K562 (cell line): ENCODE results near the gene ART4. TPM values are rescaled to one million over a fixed set of nuclear protein-coding genes. Genes with fewer than 3 reads are reported as not detected.

Experiments
- ATAC-seq: fragments of 200-7000 bp; cut with Tn5 transposase; 3 replicates; pipeline ENCODE4 v1.9.1; 2020; ENCODE audit warnings: moderate library complexity
- BruUV-seq: library from RNA; stranded (reverse); fragments of 400-500 nt; replicated peaks from 2 replicates; lab custom pipeline; 2021; lab: Mats Ljungman, UMichigan
- CTCF ChIA-PET: fragments of 300-600 bp; formaldehyde crosslinking; extraction: SDS; loops from one replicate; lab custom pipeline; 2021; ENCODE audit warnings: low intra/inter-chr PET ratio; lab: Yijun Ruan, JAX
- POLR2A ChIA-PET: fragments of 300-600, 350-650 bp; sonication (Branson Sonifier 250); formaldehyde crosslinking; extraction: SDS; loops from one replicate; lab custom pipeline; 2021; ENCODE audit warnings: antibody characterized with exemption, inconsistent platforms; lab: Yijun Ruan, JAX
- DNase-seq, 4 experiments: peaks; one replicate each; pipeline versions ENCODE4 v3.0.0 to v3.0.0-alpha.2; 2011 to 2018; ENCODE audit warnings: low spot score in 3 of 4, mixed read lengths in 3 of 4; ENCODE audit errors: extremely low read depth in 1 of 4
- FAIRE-seq: peaks from 2 replicates; lab custom pipeline; 2011; peaks lifted over from hg19 to GRCh38; lab: Jason Lieb, UNC
- H2AFZ ChIP-seq: 2 replicates; pipeline ENCODE4 v1.6.0; 2011; ENCODE audit warnings: low read depth, low read length, control low read depth, inconsistent platforms
- H3K27ac ChIP-seq: fragments of 200-600 bp; 3 replicates; pipeline ENCODE4 v1.8.0; 2011; ENCODE audit warnings: low read depth, mild to moderate bottlenecking, control low read depth, inconsistent platforms, low read length, moderate library complexity, mixed read lengths; ENCODE audit errors: extremely low read depth
- H3K27me3 ChIP-seq, 2 experiments: fragments of 300-600 bp in 1 of 2; 2 replicates in 1 of 2; 3 replicates in 1 of 2; pipeline versions ENCODE4 v1.6.0 to v1.8.0; 2011; ENCODE audit warnings: inconsistent platforms in 2 of 2, low read length in 2 of 2, mild to moderate bottlenecking in 1 of 2, mixed read lengths in 1 of 2, moderate library complexity in 1 of 2; ENCODE audit not compliant: control insufficient read depth in 2 of 2, insufficient read depth in 2 of 2
- H3K36me3 ChIP-seq: fragments of 300-600 bp; 3 replicates; pipeline ENCODE4 v1.8.0; 2011; ENCODE audit warnings: mild to moderate bottlenecking, low read length, inconsistent platforms; ENCODE audit not compliant: control insufficient read depth, insufficient read depth
- H3K4me1 ChIP-seq, 2 experiments: fragments of 200-600 bp in 1 of 2; replicated peaks in 1 of 2; 2 replicates in 1 of 2; 3 replicates in 1 of 2; pipeline versions ENCODE4 v1.5.1 to v1.8.0; 2011; ENCODE audit warnings: inconsistent platforms in 2 of 2, low read length in 2 of 2, mild to moderate bottlenecking in 1 of 2, mixed read lengths in 1 of 2, moderate library complexity in 1 of 2; ENCODE audit not compliant: control insufficient read depth in 2 of 2, insufficient read depth in 2 of 2
- H3K4me2 ChIP-seq: 2 replicates; pipeline ENCODE4 v1.6.1; 2011; ENCODE audit warnings: low read length, control low read depth, inconsistent platforms, mixed read lengths; ENCODE audit not compliant: insufficient read depth
- H3K4me3 ChIP-seq: fragments of 200-600 bp; sonication (generic), shearing (Covaris generic); 2 replicates; pipeline ENCODE4 v1.5.1; 2016; ENCODE audit warnings: control low read depth, inconsistent platforms
- H3K79me2 ChIP-seq: fragments of 200-600 bp; 3 replicates; pipeline ENCODE4 v1.8.0; 2011; ENCODE audit warnings: low read length, inconsistent platforms; ENCODE audit not compliant: control insufficient read depth, insufficient read depth
- H3K9ac ChIP-seq, 2 experiments: 2 replicates each; pipeline versions ENCODE4 v1.6.0 to v1.6.1; 2011; ENCODE audit warnings: low read depth in 2 of 2, low read length in 2 of 2, control low read depth in 1 of 2, inconsistent platforms in 1 of 2, mild to moderate bottlenecking in 1 of 2, mixed read lengths in 1 of 2; ENCODE audit not compliant: insufficient read depth in 1 of 2
- H3K9me1 ChIP-seq: one replicate; pipeline ENCODE4 v1.6.0; 2011; ENCODE audit warnings: inconsistent platforms, mild to moderate bottlenecking, low read length, moderate library complexity; ENCODE audit not compliant: control insufficient read depth, insufficient read depth
- H3K9me3 ChIP-seq: replicated peaks from 2 replicates; pipeline ENCODE4 v1.5.1; 2011; ENCODE audit warnings: low read depth, low read length, inconsistent platforms; ENCODE audit not compliant: control insufficient read depth, insufficient read depth
- H4K20me1 ChIP-seq: replicated peaks from 2 replicates; pipeline ENCODE4 v1.6.1; 2011; ENCODE audit warnings: low read length, inconsistent platforms, mixed read lengths; ENCODE audit not compliant: control insufficient read depth, insufficient read depth
- ESRRB ChIP-seq: fragments of 250-450 bp; sonication (Bioruptor Pico); IDR thresholded peaks from 2 replicates; pipeline ENCODE4 v1.5.0; 2020; ENCODE audit warnings: mild to moderate bottlenecking, moderate library complexity, borderline replicate concordance
- ETS2 ChIP-seq: IDR thresholded peaks from 2 replicates; pipeline ENCODE4 v1.6.1; 2016; ENCODE audit warnings: borderline replicate concordance, missing genetic modification characterization, mild to moderate bottlenecking, moderate library complexity, missing compliant biosample characterization; ENCODE audit not compliant: poor library complexity, severe bottlenecking
- JUN ChIP-seq, 2 experiments: sonication (generic) in 1 of 2; formaldehyde crosslinking in 1 of 2; IDR thresholded peaks; 2 replicates each; pipeline versions ENCODE4 v1.6.1 to v1.8.0; 2012 to 2022; ENCODE audit warnings: borderline replicate concordance in 2 of 2, mild to moderate bottlenecking in 2 of 2, improper control_type of control experiment in 1 of 2, low read depth in 1 of 2, low read length in 1 of 2, missing genetic modification reagents in 1 of 2
- KAT2B ChIP-seq: IDR thresholded peaks from one replicate; pipeline ENCODE4 v1.6.1; 2012; ENCODE audit warnings: low read depth, mild to moderate bottlenecking, control low read depth, inconsistent platforms, low read length, moderate library complexity
- NFRKB ChIP-seq: fragments of 450-650 bp; IDR thresholded peaks from 2 replicates; pipeline ENCODE4 v1.6.1; 2016; ENCODE audit warnings: low read depth
- POU5F1 ChIP-seq: fragments of 150-350 bp; IDR thresholded peaks from 2 replicates; pipeline ENCODE4 v1.6.1; 2014; ENCODE audit warnings: borderline replicate concordance, low read length, low read depth, mild to moderate bottlenecking; ENCODE audit not compliant: partially characterized antibody
- PRPF4 ChIP-seq: fragments of 200-400 bp; formaldehyde crosslinking; IDR thresholded peaks from one replicate; pipeline ENCODE4 v1.6.1; 2017; ENCODE audit warnings: low read length, low read depth, mild to moderate bottlenecking; ENCODE audit not compliant: insufficient read depth, poor library complexity, severe bottlenecking
- RBM15 ChIP-seq: fragments of 200-400 bp; formaldehyde crosslinking; IDR thresholded peaks from 2 replicates; pipeline ENCODE4 v1.6.1; 2018; ENCODE audit warnings: mild to moderate bottlenecking, low read length, moderate library complexity; ENCODE audit not compliant: insufficient read depth
- SMAD3 ChIP-seq: fragments of 450-650 bp; formaldehyde crosslinking; conservative IDR thresholded peaks from 2 replicates; pipeline ENCODE4 v1.4.0; 2020; ENCODE audit warnings: mild to moderate bottlenecking
- SMARCA5 ChIP-seq: fragments of 450-650 bp; IDR thresholded peaks from 2 replicates; pipeline ENCODE4 v1.6.1; 2016
- SMARCC2 ChIP-seq: fragments of 450-650 bp; IDR thresholded peaks from 2 replicates; pipeline ENCODE4 v1.6.1; 2017; ENCODE audit warnings: antibody characterized with exemption, moderate library complexity, mild to moderate bottlenecking, low read depth
- TRIM28 ChIP-seq: fragments of 450-650 bp; IDR thresholded peaks from 2 replicates; pipeline ENCODE4 v1.6.1; 2017
- U2AF1 ChIP-seq: fragments of 200-400 bp; formaldehyde crosslinking; optimal IDR thresholded peaks from 2 replicates; pipeline ENCODE3; 2017; ENCODE audit warnings: mild to moderate bottlenecking, low read depth, low read length, moderate library complexity
- ZBTB1 ChIP-seq: sonication (generic); formaldehyde crosslinking; IDR thresholded peaks from 2 replicates; pipeline ENCODE4 v1.8.1; 2023; ENCODE audit warnings: missing genetic modification reagents, low read depth, mild to moderate bottlenecking, borderline replicate concordance
- ZNF165 ChIP-seq: fragments of 250-450 bp; sonication (Bioruptor Pico); IDR thresholded peaks from 2 replicates; pipeline ENCODE4 v1.4.0; 2020; ENCODE audit warnings: borderline replicate concordance
- ZNF354B ChIP-seq: fragments of 250-450 bp; sonication (Bioruptor Pico); IDR thresholded peaks from 2 replicates; pipeline ENCODE4 v1.4.0; 2020
- ZNF609 ChIP-seq: sonication (generic); formaldehyde crosslinking; IDR thresholded peaks from 2 replicates; pipeline ENCODE4 v1.8.1; 2023; ENCODE audit warnings: missing genetic modification reagents, mild to moderate bottlenecking, borderline replicate concordance
- ZNF696 ChIP-seq: fragments of 250-450 bp; sonication (Bioruptor Pico); conservative IDR thresholded peaks from 2 replicates; pipeline ENCODE4 v1.4.0; 2020; ENCODE audit warnings: mild to moderate bottlenecking, moderate library complexity
- whole genome bisulfite sequencing: fragments of 100-300 bp; shearing (Covaris generic); methylation state at CpG from one replicate; pipeline ENCODE4 v1.1.6; 2016; ENCODE audit warnings: low coverage, mixed read lengths; ENCODE audit not compliant: insufficient coverage; ENCODE audit errors: missing lambda C conversion rate; 5-methylcytosine and 5-hydroxymethylcytosine counted together
- in situ Hi-C: fragments of 300-500 bp; cut with MboI; formaldehyde crosslinking; loops from 4 replicates; pipeline ENCODE4 v1.15.0; 2018; ENCODE audit warnings: inconsistent platforms, mixed read lengths
- intact Hi-C: fragments of 100-400 bp; cut with micrococcal nuclease; formaldehyde crosslinking; loops from 2 replicates; pipeline ENCODE4 v1.14.2; 2022
- polyA plus RNA-seq, 8 experiments: library from polyadenylated mRNA; depleted of rRNA in 4 of 8; stranded (reverse) in 5 of 8; unstranded in 3 of 8; fragments of >200 nt; fragmentation: Nextera tagmentation in 2 of 8; fragmentation: Illumina TruSeq in 1 of 8; extraction: Ambion mirVana in 2 of 8; extraction: Trizol in 1 of 8; gene quantifications; 2 replicates each; pipeline versions ENCODE4 v1.2.1 to v1.2.3, GENCODE V29; 2011 to 2014; ENCODE audit warnings: inconsistent platforms in 1 of 8, missing spikeins in 1 of 8
- total RNA-seq, 7 experiments: library from RNA; depleted of rRNA in 6 of 7; stranded (reverse); fragments of >200 nt in 6 of 7; fragmentation: Illumina TruSeq in 2 of 7; extraction: Trizol in 2 of 7; gene quantifications; 2 replicates each; pipeline versions ENCODE4 v1.2.1 to v1.2.3, GENCODE V29; 2011 to 2021; ENCODE audit warnings: low replicate concordance in 1 of 7

The ART4 gene
- total and polyA plus RNA-seq, 9 of the 15 experiments (the other 6 are each of a cell fraction or from before 2014, with no cell fraction given): 0.07 TPM; not detected in 8

- 85% methylated on average over 3 of the region's 3 CpGs for WGBS
- Histone ChIP-seq H3K4me2 (no peak overlapping the region), H3K27ac (no peak overlapping the region), H3K9me3 (no peaks in the 10 kb centered on the region), H3K27me3 (no peaks in the 10 kb centered on the region), H3K36me3 (no peaks in the 10 kb centered on the region), H3K9ac (no peak overlapping the region), H4K20me1 (no peaks in the 10 kb centered on the region), H3K79me2 (no peaks in the 10 kb centered on the region), H3K4me1 (peaks cover 0 to 10% of the 10 kb centered on the region in 2 experiments; a peak in 2 of 5 replicates), H2AFZ (no peak overlapping the region), H3K9me1 (no peaks in the 10 kb centered on the region), H3K4me3 (no peak overlapping the region)
- BruUV-seq: no TSS peak
- TF ChIP-seq NFRKB (no peak), KAT2B (no peak), SMAD3 (CRISPR knock-in tag) (no peak), ZBTB1 (CRISPR knock-in tag) (no peak), TRIM28 (no peak), RBM15 (no peak), ZNF354B (no peak), ETS2 (tag) (no peak), SMARCA5 (no peak), ZNF609 (CRISPR knock-in tag) (no peak), JUN (IDR thresholded peaks at IDR 0.05; ENCODE audit: borderline replicate concordance, low read depth, low read length) (no peak), JUN (CRISPR knock-in tag; IDR thresholded peaks at IDR 0.05; ENCODE audit: borderline replicate concordance) (no peak), ESRRB (CRISPR knock-in tag) (no peak), POU5F1 (no peak), SMARCC2 (no peak), U2AF1 (no peak), ZNF696 (CRISPR knock-in tag) (no peak), PRPF4 (no peak), ZNF165 (CRISPR knock-in tag) (no peak)
- DNase-seq (no peak), ATAC-seq (no peak), FAIRE-seq (no peak)
- intact Hi-C loops: loop anchor here (5.0 to 10.0 kb wide), 2 partner anchors 40 to 82 kb away; partner anchors contain the start of genes C12orf60 and WBP11
- in situ Hi-C loops: loop anchor here (10.0 kb wide), 1 partner anchor 152 kb away; no protein-coding TSS in a partner anchor
- ChIA-PET CTCF (no interaction called here), POLR2A (no interaction called here)
Observed at GRCh38 chr12:14842315-14842714, 1.0 kb downstream of the ART4 start.
